ENCODE data around the gene ADCY6.

Gene ADCY6

GRCh38 chr12:48826209-48826855, 37.4 kb upstream of the ADCY6 start:
- Histone ChIP-seq H3K18ac (ENCODE audit: low read length) (no peak overlapping the region), H3K36me3 (ENCODE audit: control insufficient read depth in 1 of 2, insufficient read depth in 2 of 2, low read length in 2 of 2) (peaks cover 71 to 81% of the 10 kb centered on the region in 2 experiments), H3K27ac (ENCODE audit: low read depth, low read length) (no peak overlapping the region), H3K9me3 (ENCODE audit: insufficient read depth, low read depth, low read length) (no peaks in the 10 kb centered on the region), H3K23ac (ENCODE audit: low read length) (no peak overlapping the region), H2BK5ac (ENCODE audit: low read depth, low read length, poor library complexity) (no peak overlapping the region), H2BK120ac (ENCODE audit: insufficient read depth, low read length, poor library complexity) (no peak overlapping the region), H3K4ac (ENCODE audit: low read depth, low read length) (no peak overlapping the region), H3K79me2 (ENCODE audit: control insufficient read depth, insufficient read depth, low read length, poor library complexity) (no peaks in the 10 kb centered on the region), H4K91ac (ENCODE audit: low read depth, low read length) (no peak overlapping the region), H3K27me3 (ENCODE audit: insufficient read depth, low read length) (no peaks in the 10 kb centered on the region), H3K4me2 (ENCODE audit: low read length) (no peak overlapping the region), H3K14ac (ENCODE audit: low read length) (no peak overlapping the region), H3K79me1 (ENCODE audit: low read length) (no peaks in the 10 kb centered on the region), H4K8ac (ENCODE audit: low read depth, low read length) (no peak overlapping the region), H4K12ac (ENCODE audit: low read depth, low read length) (no peak overlapping the region), H3K4me3 (ENCODE audit: low read depth, low read length) (no peak overlapping the region), H3K4me1 (ENCODE audit: control insufficient read depth in 1 of 2, insufficient read depth in 2 of 2, low read length in 2 of 2) (no peaks in the 10 kb centered on the region), H3K9ac (ENCODE audit: low read length) (no peak overlapping the region), H2AK5ac (ENCODE audit: low read length) (no peak overlapping the region), H2BK12ac (ENCODE audit: low read length) (no peak overlapping the region), H2AFZ (ENCODE audit: insufficient read depth, low read length, poor library complexity) (no peak overlapping the region)
- no peak for DNase-seq
- whole genome bisulfite sequencing (ENCODE audit: extremely low coverage, insufficient coverage, insufficient read length): no CpG with 5 or more reads among the region's 15 CpGs

DNA sequence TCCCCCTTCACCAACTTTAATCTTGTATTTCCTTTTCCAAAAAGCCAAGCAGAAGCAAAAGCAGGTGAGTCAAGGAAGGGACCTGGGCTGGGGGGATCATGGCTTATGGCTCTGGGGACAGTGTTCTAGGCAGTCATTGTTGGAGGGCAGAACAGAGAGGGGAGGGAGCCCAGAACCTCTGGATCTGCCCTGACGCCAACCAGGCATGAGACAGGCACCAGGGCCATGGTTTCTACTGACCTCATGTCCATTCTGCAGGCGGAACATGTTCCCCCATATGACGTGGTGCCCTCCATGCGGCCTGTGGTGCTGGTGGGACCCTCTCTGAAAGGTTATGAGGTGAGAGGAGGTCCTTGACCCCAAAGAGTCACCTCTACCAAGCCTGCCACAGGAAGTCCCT, 36.0 kb upstream of the ADCY6 start:
- peaks cover 0 to 4% of the 10 kb centered on the region in 2 experiments for H3K4me1 ChIP-seq (ENCODE audit: control insufficient read depth in 1 of 2, insufficient read depth in 2 of 2, low read length in 2 of 2)
- no peak overlapping the region for H3K9ac ChIP-seq (ENCODE audit: low read length)
- no peak for DNase-seq
- H3K79me2 ChIP-seq (ENCODE audit: control insufficient read depth, insufficient read depth, low read length, poor library complexity): no peaks in the 10 kb centered on the region
- no peak overlapping the region for H3K27ac ChIP-seq (ENCODE audit: low read depth, low read length)
- H2BK12ac ChIP-seq (ENCODE audit: low read length): no peak overlapping the region
- H4K91ac ChIP-seq (ENCODE audit: low read depth, low read length): no peak overlapping the region
- no peak overlapping the region for H2BK120ac ChIP-seq (ENCODE audit: insufficient read depth, low read length, poor library complexity)
- no peak overlapping the region for H3K4me3 ChIP-seq (ENCODE audit: low read depth, low read length)
- no peak overlapping the region for H4K12ac ChIP-seq (ENCODE audit: low read depth, low read length)
- H3K36me3 ChIP-seq (ENCODE audit: control insufficient read depth in 1 of 2, insufficient read depth in 2 of 2, low read length in 2 of 2): peaks cover 58 to 67% of the 10 kb centered on the region in 2 experiments
- H3K79me1 ChIP-seq (ENCODE audit: low read length): no peaks in the 10 kb centered on the region
- no peaks in the 10 kb centered on the region for H3K27me3 ChIP-seq (ENCODE audit: insufficient read depth, low read length)
- no peak overlapping the region for H3K18ac ChIP-seq (ENCODE audit: low read length)
- H3K14ac ChIP-seq (ENCODE audit: low read length): no peak overlapping the region
- WGBS (ENCODE audit: extremely low coverage, insufficient coverage, insufficient read length): no CpG with 5 or more reads among the region's 4 CpGs
- H3K4ac ChIP-seq (ENCODE audit: low read depth, low read length): no peak overlapping the region
- H3K4me2 ChIP-seq (ENCODE audit: low read length): no peak overlapping the region
- H2AK5ac ChIP-seq (ENCODE audit: low read length): no peak overlapping the region
- no peak overlapping the region for H2BK5ac ChIP-seq (ENCODE audit: low read depth, low read length, poor library complexity)
- H4K8ac ChIP-seq (ENCODE audit: low read depth, low read length): no peak overlapping the region
- H2AFZ ChIP-seq (ENCODE audit: insufficient read depth, low read length, poor library complexity): no peak overlapping the region
- peaks cover 2% of the 10 kb centered on the region for H3K9me3 ChIP-seq (ENCODE audit: insufficient read depth, low read depth, low read length)
- H3K23ac ChIP-seq (ENCODE audit: low read length): no peak overlapping the region

GRCh38 chr12:48824112-48824511, 35.2 kb upstream of the ADCY6 start:
- WGBS (ENCODE audit: extremely low coverage, insufficient coverage, insufficient read length): 100% methylated on average over 1 of the region's 12 CpGs
- Histone ChIP-seq H3K9me3 (ENCODE audit: insufficient read depth, low read depth, low read length) (peaks cover 2% of the 10 kb centered on the region), H4K12ac (ENCODE audit: low read depth, low read length) (no peak overlapping the region)

GRCh38 chr12:48823281-48823680, 34.4 kb upstream of the ADCY6 start:
- WGBS (ENCODE audit: extremely low coverage, insufficient coverage, insufficient read length): no CpG with 5 or more reads among the region's 11 CpGs
- peaks cover 2% of the 10 kb centered on the region for H3K9me3 ChIP-seq (ENCODE audit: insufficient read depth, low read depth, low read length)
- DNase-seq: no peak
- no peak overlapping the region for H4K12ac ChIP-seq (ENCODE audit: low read depth, low read length)
- no peak overlapping the region for H3K4me3 ChIP-seq (ENCODE audit: low read depth, low read length)
- no peak overlapping the region for H3K18ac ChIP-seq (ENCODE audit: low read length)
- peaks cover 43 to 51% of the 10 kb centered on the region in 2 experiments for H3K36me3 ChIP-seq (ENCODE audit: control insufficient read depth in 1 of 2, insufficient read depth in 2 of 2, low read length in 2 of 2)
- peaks cover 6 to 12% of the 10 kb centered on the region in 2 experiments for H3K4me1 ChIP-seq (ENCODE audit: control insufficient read depth in 1 of 2, insufficient read depth in 2 of 2, low read length in 2 of 2)
- H4K8ac ChIP-seq (ENCODE audit: low read depth, low read length): no peak overlapping the region
- H2BK120ac ChIP-seq (ENCODE audit: insufficient read depth, low read length, poor library complexity): no peak overlapping the region
- H2AK5ac ChIP-seq (ENCODE audit: low read length): no peak overlapping the region
- H3K4ac ChIP-seq (ENCODE audit: low read depth, low read length): no peak overlapping the region
- no peak overlapping the region for H2BK12ac ChIP-seq (ENCODE audit: low read length)
- H4K91ac ChIP-seq (ENCODE audit: low read depth, low read length): no peak overlapping the region
- no peak overlapping the region for H3K23ac ChIP-seq (ENCODE audit: low read length)
- peaks cover 7% of the 10 kb centered on the region for H3K79me1 ChIP-seq (ENCODE audit: low read length)
- no peak overlapping the region for H3K27ac ChIP-seq (ENCODE audit: low read depth, low read length)
- no peaks in the 10 kb centered on the region for H3K27me3 ChIP-seq (ENCODE audit: insufficient read depth, low read length)
- H2AFZ ChIP-seq (ENCODE audit: insufficient read depth, low read length, poor library complexity): no peak overlapping the region
- H3K9ac ChIP-seq (ENCODE audit: low read length): no peak overlapping the region
- H3K79me2 ChIP-seq (ENCODE audit: control insufficient read depth, insufficient read depth, low read length, poor library complexity): peaks cover 2% of the 10 kb centered on the region
- no peak overlapping the region for H3K4me2 ChIP-seq (ENCODE audit: low read length)
- no peak overlapping the region for H3K14ac ChIP-seq (ENCODE audit: low read length)
- H2BK5ac ChIP-seq (ENCODE audit: low read depth, low read length, poor library complexity): no peak overlapping the region

More at GRCh38 chr12:48824112-48824511, 35.2 kb upstream of the ADCY6 start:
- H2AFZ ChIP-seq (ENCODE audit: insufficient read depth, low read length, poor library complexity): no peak overlapping the region
- no peak overlapping the region for H3K18ac ChIP-seq (ENCODE audit: low read length)
- H3K4me3 ChIP-seq (ENCODE audit: low read depth, low read length): no peak overlapping the region
- H2AK5ac ChIP-seq (ENCODE audit: low read length): no peak overlapping the region
- no peak overlapping the region for H3K4ac ChIP-seq (ENCODE audit: low read depth, low read length)
- H3K23ac ChIP-seq (ENCODE audit: low read length): no peak overlapping the region
- no peak overlapping the region for H3K9ac ChIP-seq (ENCODE audit: low read length)
- H4K8ac ChIP-seq (ENCODE audit: low read depth, low read length): no peak overlapping the region
- H3K79me1 ChIP-seq (ENCODE audit: low read length): no peaks in the 10 kb centered on the region
- no peak for DNase-seq
- H3K27me3 ChIP-seq (ENCODE audit: insufficient read depth, low read length): no peaks in the 10 kb centered on the region
- H3K4me1 ChIP-seq (ENCODE audit: control insufficient read depth in 1 of 2, insufficient read depth in 2 of 2, low read length in 2 of 2): peaks cover 4 to 8% of the 10 kb centered on the region in 2 experiments
- H2BK5ac ChIP-seq (ENCODE audit: low read depth, low read length, poor library complexity): no peak overlapping the region
- H2BK12ac ChIP-seq (ENCODE audit: low read length): no peak overlapping the region
- H3K36me3 ChIP-seq (ENCODE audit: control insufficient read depth in 1 of 2, insufficient read depth in 2 of 2, low read length in 2 of 2): peaks cover 50 to 59% of the 10 kb centered on the region in 2 experiments
- no peak overlapping the region for H2BK120ac ChIP-seq (ENCODE audit: insufficient read depth, low read length, poor library complexity)
- H3K4me2 ChIP-seq (ENCODE audit: low read length): no peak overlapping the region
- H3K27ac ChIP-seq (ENCODE audit: low read depth, low read length): no peak overlapping the region
- H4K91ac ChIP-seq (ENCODE audit: low read depth, low read length): no peak overlapping the region
- no peaks in the 10 kb centered on the region for H3K79me2 ChIP-seq (ENCODE audit: control insufficient read depth, insufficient read depth, low read length, poor library complexity)
- no peak overlapping the region for H3K14ac ChIP-seq (ENCODE audit: low read length)
